WTC11 (cell line): Measurements from ENCODE around the gene ARSA. TPM values are rescaled to one million over a fixed set of nuclear protein-coding genes. Genes with fewer than 3 reads are reported as not detected.

Experiments
- ATAC-seq: fragments of 200-7000 bp; cut with Tn5 transposase; 2 replicates; pipeline ENCODE4 v1.10.0; 2021; ENCODE audit warnings: mild to moderate bottlenecking, moderate library complexity
- CTCF ChIA-PET: fragments of 300-600 bp; sonication (Branson Sonifier 250); formaldehyde crosslinking; loops from one replicate; lab custom pipeline; 2021; ENCODE audit warnings: antibody characterized with exemption; lab: Charles Lee
- POLR2A ChIA-PET: fragments of 350-600 bp; sonication (Branson Sonifier 250); formaldehyde crosslinking; loops from one replicate; lab custom pipeline; 2021; ENCODE audit warnings: antibody characterized with exemption; lab: Charles Lee
- DNase-seq: peaks from one replicate; pipeline ENCODE4 v3.0.0; 2021; ENCODE audit warnings: low spot score
- H3K27ac Mint-ChIP-seq: 2 replicates; pipeline ENCODE4 v1.8.0; 2021; ENCODE audit warnings: mixed read lengths
- H3K27me3 Mint-ChIP-seq: 2 replicates; pipeline ENCODE4 v1.8.0; 2021; ENCODE audit warnings: low read depth, mild to moderate bottlenecking, moderate library complexity, mixed read lengths
- H3K36me3 Mint-ChIP-seq: 2 replicates; pipeline ENCODE4 v1.8.0; 2021; ENCODE audit warnings: mixed read lengths
- H3K4me1 Mint-ChIP-seq: 2 replicates; pipeline ENCODE4 v1.8.0; 2022; ENCODE audit warnings: mixed read lengths
- H3K4me3 Mint-ChIP-seq: 2 replicates; pipeline ENCODE4 v1.8.0; 2021; ENCODE audit warnings: mild to moderate bottlenecking, moderate library complexity, mixed read lengths
- H3K9me3 Mint-ChIP-seq: 2 replicates; pipeline ENCODE4 v1.8.0; 2021; ENCODE audit warnings: mixed read lengths
- ARID4B ChIP-seq: sonication (generic); formaldehyde crosslinking; IDR thresholded peaks from 2 replicates; pipeline ENCODE4 v1.8.0; 2023; ENCODE audit warnings: missing genetic modification reagents, mild to moderate bottlenecking, borderline replicate concordance
- ATF1 ChIP-seq: sonication (generic); formaldehyde crosslinking; IDR thresholded peaks from 2 replicates; pipeline ENCODE4 v1.8.1; 2023; ENCODE audit warnings: mild to moderate bottlenecking, moderate library complexity, missing genetic modification reagents
- CREB1 ChIP-seq: sonication (generic); formaldehyde crosslinking; IDR thresholded peaks from 2 replicates; pipeline ENCODE4 v1.8.0; 2023; ENCODE audit warnings: mild to moderate bottlenecking, missing genetic modification reagents
- FOXP4 ChIP-seq: sonication (generic); formaldehyde crosslinking; IDR thresholded peaks from 2 replicates; pipeline ENCODE4 v1.8.0; 2022; ENCODE audit warnings: mild to moderate bottlenecking, missing genetic modification reagents
- GRHL2 ChIP-seq: fragments of 250-450 bp; sonication (Bioruptor Pico); IDR thresholded peaks from 2 replicates; pipeline ENCODE4 v1.8.0; 2022; ENCODE audit warnings: mild to moderate bottlenecking, moderate library complexity; ENCODE audit not compliant: insufficient replicate concordance, severe bottlenecking
- JAZF1 ChIP-seq: fragments of 250-450 bp; sonication (Bioruptor Pico); IDR thresholded peaks from 2 replicates; pipeline ENCODE4 v1.9.0; 2021; ENCODE audit warnings: moderate library complexity, mild to moderate bottlenecking, inconsistent platforms
- NFE2L1 ChIP-seq: sonication (generic); formaldehyde crosslinking; IDR thresholded peaks from 2 replicates; pipeline ENCODE4 v1.8.1; 2023; ENCODE audit warnings: missing genetic modification reagents
- OVOL2 ChIP-seq: fragments of 250-450 bp; sonication (Bioruptor Pico); IDR thresholded peaks from 2 replicates; pipeline ENCODE4 v1.9.0; 2021; ENCODE audit warnings: mild to moderate bottlenecking, borderline replicate concordance
- STAT6 ChIP-seq: sonication (generic); formaldehyde crosslinking; conservative IDR thresholded peaks from 2 replicates; pipeline ENCODE4 v1.8.1; 2023; ENCODE audit warnings: mild to moderate bottlenecking, low read depth, missing genetic modification reagents, moderate library complexity
- ZMAT4 ChIP-seq: fragments of 250-450 bp; sonication (Bioruptor Pico); IDR thresholded peaks from 2 replicates; pipeline ENCODE4 v1.9.0; 2021; ENCODE audit warnings: mild to moderate bottlenecking
- ZNF532 ChIP-seq: fragments of 250-450 bp; sonication (Bioruptor Pico); IDR thresholded peaks from 2 replicates; pipeline ENCODE4 v1.9.0; 2021; ENCODE audit warnings: mild to moderate bottlenecking, borderline replicate concordance
- ZNF671 ChIP-seq: fragments of 250-450 bp; sonication (Bioruptor Pico); IDR thresholded peaks from 2 replicates; pipeline ENCODE4 v1.8.0; 2021; ENCODE audit warnings: mild to moderate bottlenecking
- total RNA-seq: library from RNA; stranded (reverse); gene quantifications from 3 replicates; pipeline ENCODE4 v1.2.3, GENCODE V29; 2021
- TF ChIP-seq, protein P1 (sequence below): sonication (generic); formaldehyde crosslinking; IDR thresholded peaks from 2 replicates; pipeline ENCODE4 v1.8.1; 2023; ENCODE audit warnings: mild to moderate bottlenecking, missing genetic modification reagents, borderline replicate concordance
- TF ChIP-seq, protein P2 (sequence below): sonication (generic); formaldehyde crosslinking; IDR thresholded peaks from 2 replicates; pipeline ENCODE4 v1.8.1; 2022; ENCODE audit warnings: low read depth, mild to moderate bottlenecking, moderate library complexity, missing genetic modification reagents, borderline replicate concordance

The ARSA gene
- total RNA-seq, 1 experiment from 2014 or later, result 18.8 TPM

- TF ChIP-seq, protein P1, sequence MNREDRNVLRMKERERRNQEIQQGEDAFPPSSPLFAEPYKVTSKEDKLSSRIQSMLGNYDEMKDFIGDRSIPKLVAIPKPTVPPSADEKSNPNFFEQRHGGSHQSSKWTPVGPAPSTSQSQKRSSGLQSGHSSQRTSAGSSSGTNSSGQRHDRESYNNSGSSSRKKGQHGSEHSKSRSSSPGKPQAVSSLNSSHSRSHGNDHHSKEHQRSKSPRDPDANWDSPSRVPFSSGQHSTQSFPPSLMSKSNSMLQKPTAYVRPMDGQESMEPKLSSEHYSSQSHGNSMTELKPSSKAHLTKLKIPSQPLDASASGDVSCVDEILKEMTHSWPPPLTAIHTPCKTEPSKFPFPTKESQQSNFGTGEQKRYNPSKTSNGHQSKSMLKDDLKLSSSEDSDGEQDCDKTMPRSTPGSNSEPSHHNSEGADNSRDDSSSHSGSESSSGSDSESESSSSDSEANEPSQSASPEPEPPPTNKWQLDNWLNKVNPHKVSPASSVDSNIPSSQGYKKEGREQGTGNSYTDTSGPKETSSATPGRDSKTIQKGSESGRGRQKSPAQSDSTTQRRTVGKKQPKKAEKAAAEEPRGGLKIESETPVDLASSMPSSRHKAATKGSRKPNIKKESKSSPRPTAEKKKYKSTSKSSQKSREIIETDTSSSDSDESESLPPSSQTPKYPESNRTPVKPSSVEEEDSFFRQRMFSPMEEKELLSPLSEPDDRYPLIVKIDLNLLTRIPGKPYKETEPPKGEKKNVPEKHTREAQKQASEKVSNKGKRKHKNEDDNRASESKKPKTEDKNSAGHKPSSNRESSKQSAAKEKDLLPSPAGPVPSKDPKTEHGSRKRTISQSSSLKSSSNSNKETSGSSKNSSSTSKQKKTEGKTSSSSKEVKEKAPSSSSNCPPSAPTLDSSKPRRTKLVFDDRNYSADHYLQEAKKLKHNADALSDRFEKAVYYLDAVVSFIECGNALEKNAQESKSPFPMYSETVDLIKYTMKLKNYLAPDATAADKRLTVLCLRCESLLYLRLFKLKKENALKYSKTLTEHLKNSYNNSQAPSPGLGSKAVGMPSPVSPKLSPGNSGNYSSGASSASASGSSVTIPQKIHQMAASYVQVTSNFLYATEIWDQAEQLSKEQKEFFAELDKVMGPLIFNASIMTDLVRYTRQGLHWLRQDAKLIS (CRISPR knock-in tag), result no peak
- no peak for TF ChIP-seq JAZF1
- TF ChIP-seq, protein P2, sequence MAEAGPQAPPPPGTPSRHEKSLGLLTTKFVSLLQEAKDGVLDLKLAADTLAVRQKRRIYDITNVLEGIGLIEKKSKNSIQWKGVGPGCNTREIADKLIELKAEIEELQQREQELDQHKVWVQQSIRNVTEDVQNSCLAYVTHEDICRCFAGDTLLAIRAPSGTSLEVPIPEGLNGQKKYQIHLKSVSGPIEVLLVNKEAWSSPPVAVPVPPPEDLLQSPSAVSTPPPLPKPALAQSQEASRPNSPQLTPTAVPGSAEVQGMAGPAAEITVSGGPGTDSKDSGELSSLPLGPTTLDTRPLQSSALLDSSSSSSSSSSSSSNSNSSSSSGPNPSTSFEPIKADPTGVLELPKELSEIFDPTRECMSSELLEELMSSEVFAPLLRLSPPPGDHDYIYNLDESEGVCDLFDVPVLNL, result no peak
- no peak for TF ChIP-seq NFE2L1 (CRISPR knock-in tag)
- no peak for TF ChIP-seq FOXP4 (CRISPR knock-in tag)
- no peak for TF ChIP-seq ZNF671
- TF ChIP-seq ZNF532 (CRISPR knock-in tag), result no peak
- no peak for TF ChIP-seq OVOL2
- no peak for TF ChIP-seq ATF1
These were observed 46.2 kb upstream of the ARSA start (continued) for GRCh38 chr22:50674130-50674500.

DNA sequence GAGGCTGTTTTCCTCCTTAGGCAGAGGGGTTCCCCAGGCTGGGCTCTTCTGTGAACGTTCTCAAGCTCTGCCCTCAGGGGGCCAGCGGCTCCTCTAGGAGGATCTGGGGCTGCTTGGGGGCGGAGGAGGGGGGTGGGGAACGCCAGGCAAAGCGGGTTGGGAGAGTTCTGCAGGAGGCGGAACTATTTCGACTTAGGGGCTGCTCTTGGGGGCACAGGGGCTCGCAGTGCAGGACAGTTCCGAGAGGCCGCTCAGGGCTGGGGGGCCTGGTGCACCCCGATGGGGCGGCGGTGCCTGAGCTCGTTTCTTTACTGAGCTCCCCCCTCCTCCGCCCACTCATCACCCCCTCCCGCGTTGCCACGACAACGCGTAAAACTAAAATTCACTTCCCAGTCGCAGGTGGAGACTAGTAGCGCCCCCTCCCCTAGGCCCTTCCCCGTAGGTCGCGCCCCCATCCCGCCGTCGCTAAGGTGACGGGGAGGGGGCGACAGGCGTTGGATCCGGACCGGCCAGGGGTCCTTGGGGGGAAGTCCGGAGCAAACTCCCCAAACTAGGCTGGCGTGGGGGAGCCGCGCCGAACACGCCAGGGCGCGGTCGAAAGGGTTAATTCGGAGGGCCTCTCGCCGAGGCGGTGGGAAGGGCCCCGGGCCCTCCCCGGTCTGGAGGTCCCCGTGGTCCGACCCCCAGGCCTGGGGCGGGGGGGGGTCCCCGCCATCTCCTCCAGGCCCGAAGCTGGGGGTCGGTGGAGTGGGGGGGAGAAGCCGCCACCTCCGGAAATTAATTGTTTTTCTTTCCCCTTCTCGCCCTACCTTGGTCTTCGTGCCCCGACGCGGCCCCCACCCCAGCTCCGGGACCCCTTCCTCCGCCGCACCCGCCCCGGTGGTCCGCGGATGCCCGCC is 45.5 kb upstream of the ARSA start:
- CTCF ChIA-PET, result interaction anchor here (0.6 to 3.0 kb wide), 10 partner anchors 26 to 423 kb away, joined by 3 to 22 read pairs (median 6); partner anchors contain the start of gene ARSA
- Mint-ChIP-seq H3K9me3 (no peaks in the 10 kb centered on the region), H3K4me3 (peak overlapping the region; percentile 63), H3K27me3 (peaks cover 54% of the 10 kb centered on the region), H3K4me1 (peaks cover 13% of the 10 kb centered on the region), H3K36me3 (peaks cover 3% of the 10 kb centered on the region; the same call in 1 of the 2 replicates), H3K27ac (no peak overlapping the region)
- ATAC-seq (peak; percentile 3; the same call in 1 of the 2 replicates), DNase-seq (peak; percentile 41)
- POLR2A ChIA-PET, result no interaction called here
- TF ChIP-seq ZMAT4 (no peak), CREB1 (no peak), GRHL2 (CRISPR knock-in tag) (no peak), STAT6 (CRISPR knock-in tag) (no peak), ARID4B (CRISPR knock-in tag) (no peak)
